Dedifferentiated amniotic fluid mesenchymal stem cell (primary cell): ENCODE data around the gene WDR13.
"Not testable (repeated sequence)": the region's sequence is repeated elsewhere in the genome, so short reads cannot be mapped to it uniquely, and the experiment has no call there.

Experiments used
- DNase-seq: peaks from one replicate; pipeline ENCODE4 v3.0.0-alpha.2; 2016; ENCODE audit errors: extremely low spot score

Gene WDR13

DNA sequence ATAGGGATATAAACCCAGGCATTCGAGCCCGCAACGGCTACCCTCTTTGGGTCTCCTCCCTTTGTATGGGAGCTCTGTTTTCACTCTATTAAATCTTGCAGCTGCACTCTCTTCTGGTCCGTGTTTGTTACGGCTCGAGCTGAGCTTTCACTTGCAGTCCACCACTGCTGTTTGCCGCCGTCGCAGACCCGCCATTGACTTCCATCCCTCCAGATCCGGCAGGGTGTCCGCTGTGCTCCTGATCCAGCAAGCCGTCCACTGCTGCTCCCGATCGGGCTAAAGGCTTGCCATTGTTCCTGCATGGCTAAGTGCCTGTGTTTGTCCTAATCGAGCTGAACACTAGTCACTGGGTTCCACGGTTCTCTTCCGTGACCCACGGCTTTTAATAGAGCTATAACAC, 57.5 kb downstream of the WDR13 start:
- not testable (repeated sequence) for DNase-seq
